ENCODE measurements around the gene GATAD1. TPM values are rescaled to one million over a fixed set of nuclear protein-coding genes. Genes with fewer than 3 reads are reported as not detected.

Gene GATAD1
- total and polyA plus RNA-seq, 2 of the 13 experiments (the other 11 are each of a cell fraction or from before 2014, with no cell fraction given): 20.6 to 42.1 TPM

DNA sequence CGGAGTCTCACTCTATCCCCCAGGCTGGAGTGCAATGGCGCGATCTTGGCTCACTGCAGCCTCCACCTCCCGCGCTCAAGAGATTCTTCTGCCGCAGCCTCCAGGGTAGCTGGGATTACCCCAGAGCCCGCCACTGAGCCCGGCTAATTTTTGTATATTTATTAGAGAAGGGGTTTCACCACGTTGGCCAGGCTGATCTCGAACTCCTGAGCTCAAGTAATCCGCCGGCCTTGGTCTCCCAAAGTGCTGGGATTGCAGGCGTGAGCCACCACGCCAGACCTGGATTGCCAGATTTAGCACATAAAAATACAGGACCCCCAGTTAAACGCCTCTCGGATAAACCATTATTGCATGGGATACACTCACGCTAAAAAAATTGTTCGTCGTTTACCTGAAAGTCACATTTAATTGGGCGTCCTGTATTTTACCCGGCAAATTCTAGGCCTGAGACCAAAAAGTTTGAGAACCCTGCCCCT lies 375 bp upstream of the GATAD1 start (continued):
- TF ChIP-seq, protein P1, sequence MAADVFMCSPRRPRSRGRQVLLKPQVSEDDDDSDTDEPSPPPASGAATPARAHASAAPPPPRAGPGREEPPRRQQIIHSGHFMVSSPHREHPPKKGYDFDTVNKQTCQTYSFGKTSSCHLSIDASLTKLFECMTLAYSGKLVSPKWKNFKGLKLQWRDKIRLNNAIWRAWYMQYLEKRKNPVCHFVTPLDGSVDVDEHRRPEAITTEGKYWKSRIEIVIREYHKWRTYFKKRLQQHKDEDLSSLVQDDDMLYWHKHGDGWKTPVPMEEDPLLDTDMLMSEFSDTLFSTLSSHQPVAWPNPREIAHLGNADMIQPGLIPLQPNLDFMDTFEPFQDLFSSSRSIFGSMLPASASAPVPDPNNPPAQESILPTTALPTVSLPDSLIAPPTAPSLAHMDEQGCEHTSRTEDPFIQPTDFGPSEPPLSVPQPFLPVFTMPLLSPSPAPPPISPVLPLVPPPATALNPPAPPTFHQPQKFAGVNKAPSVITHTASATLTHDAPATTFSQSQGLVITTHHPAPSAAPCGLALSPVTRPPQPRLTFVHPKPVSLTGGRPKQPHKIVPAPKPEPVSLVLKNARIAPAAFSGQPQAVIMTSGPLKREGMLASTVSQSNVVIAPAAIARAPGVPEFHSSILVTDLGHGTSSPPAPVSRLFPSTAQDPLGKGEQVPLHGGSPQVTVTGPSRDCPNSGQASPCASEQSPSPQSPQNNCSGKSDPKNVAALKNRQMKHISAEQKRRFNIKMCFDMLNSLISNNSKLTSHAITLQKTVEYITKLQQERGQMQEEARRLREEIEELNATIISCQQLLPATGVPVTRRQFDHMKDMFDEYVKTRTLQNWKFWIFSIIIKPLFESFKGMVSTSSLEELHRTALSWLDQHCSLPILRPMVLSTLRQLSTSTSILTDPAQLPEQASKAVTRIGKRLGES (CRISPR knock-in tag; IDR thresholded peaks at IDR 0.05; ENCODE audit: borderline replicate concordance): no peak
- TF ChIP-seq, protein P2, sequence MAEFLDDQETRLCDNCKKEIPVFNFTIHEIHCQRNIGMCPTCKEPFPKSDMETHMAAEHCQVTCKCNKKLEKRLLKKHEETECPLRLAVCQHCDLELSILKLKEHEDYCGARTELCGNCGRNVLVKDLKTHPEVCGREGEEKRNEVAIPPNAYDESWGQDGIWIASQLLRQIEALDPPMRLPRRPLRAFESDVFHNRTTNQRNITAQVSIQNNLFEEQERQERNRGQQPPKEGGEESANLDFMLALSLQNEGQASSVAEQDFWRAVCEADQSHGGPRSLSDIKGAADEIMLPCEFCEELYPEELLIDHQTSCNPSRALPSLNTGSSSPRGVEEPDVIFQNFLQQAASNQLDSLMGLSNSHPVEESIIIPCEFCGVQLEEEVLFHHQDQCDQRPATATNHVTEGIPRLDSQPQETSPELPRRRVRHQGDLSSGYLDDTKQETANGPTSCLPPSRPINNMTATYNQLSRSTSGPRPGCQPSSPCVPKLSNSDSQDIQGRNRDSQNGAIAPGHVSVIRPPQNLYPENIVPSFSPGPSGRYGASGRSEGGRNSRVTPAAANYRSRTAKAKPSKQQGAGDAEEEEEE (CRISPR knock-in tag; IDR thresholded peaks at IDR 0.05; ENCODE audit: borderline replicate concordance): no peak
- no peak for TF ChIP-seq MTA1 (CRISPR knock-in tag; IDR thresholded peaks at IDR 0.05; ENCODE audit: borderline replicate concordance)
- TF ChIP-seq, protein P3, sequence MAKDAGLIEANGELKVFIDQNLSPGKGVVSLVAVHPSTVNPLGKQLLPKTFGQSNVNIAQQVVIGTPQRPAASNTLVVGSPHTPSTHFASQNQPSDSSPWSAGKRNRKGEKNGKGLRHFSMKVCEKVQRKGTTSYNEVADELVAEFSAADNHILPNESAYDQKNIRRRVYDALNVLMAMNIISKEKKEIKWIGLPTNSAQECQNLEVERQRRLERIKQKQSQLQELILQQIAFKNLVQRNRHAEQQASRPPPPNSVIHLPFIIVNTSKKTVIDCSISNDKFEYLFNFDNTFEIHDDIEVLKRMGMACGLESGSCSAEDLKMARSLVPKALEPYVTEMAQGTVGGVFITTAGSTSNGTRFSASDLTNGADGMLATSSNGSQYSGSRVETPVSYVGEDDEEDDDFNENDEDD (CRISPR knock-in tag; IDR thresholded peaks at IDR 0.05; ENCODE audit: borderline replicate concordance): peak; percentile 68; the same call in 1 of the 2 replicates
- peak; percentile 54; the same call in 1 of the 2 replicates for TF ChIP-seq SMC3 (IDR thresholded peaks at IDR 0.05; ENCODE audit: low read length)
- TF ChIP-seq, protein P4, sequence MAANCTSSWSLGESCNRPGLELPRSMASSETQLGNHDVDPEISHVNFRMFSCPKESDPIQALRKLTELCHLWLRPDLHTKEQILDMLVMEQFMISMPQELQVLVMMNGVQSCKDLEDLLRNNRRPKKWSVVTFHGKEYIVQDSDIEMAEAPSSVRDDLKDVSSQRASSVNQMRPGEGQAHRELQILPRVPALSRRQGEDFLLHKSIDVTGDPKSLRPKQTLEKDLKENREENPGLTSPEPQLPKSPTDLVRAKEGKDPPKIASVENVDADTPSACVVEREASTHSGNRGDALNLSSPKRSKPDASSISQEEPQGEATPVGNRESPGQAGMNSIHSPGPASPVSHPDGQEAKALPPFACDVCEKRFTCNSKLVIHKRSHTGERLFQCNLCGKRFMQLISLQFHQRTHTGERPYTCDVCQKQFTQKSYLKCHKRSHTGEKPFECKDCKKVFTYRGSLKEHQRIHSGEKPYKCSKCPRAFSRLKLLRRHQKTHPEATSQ (CRISPR knock-in tag; IDR thresholded peaks at IDR 0.05; ENCODE audit: borderline replicate concordance): 0 out of 2 replicates have a peak, but pooled peaks have one; percentile 21
- TF ChIP-seq, protein P5, sequence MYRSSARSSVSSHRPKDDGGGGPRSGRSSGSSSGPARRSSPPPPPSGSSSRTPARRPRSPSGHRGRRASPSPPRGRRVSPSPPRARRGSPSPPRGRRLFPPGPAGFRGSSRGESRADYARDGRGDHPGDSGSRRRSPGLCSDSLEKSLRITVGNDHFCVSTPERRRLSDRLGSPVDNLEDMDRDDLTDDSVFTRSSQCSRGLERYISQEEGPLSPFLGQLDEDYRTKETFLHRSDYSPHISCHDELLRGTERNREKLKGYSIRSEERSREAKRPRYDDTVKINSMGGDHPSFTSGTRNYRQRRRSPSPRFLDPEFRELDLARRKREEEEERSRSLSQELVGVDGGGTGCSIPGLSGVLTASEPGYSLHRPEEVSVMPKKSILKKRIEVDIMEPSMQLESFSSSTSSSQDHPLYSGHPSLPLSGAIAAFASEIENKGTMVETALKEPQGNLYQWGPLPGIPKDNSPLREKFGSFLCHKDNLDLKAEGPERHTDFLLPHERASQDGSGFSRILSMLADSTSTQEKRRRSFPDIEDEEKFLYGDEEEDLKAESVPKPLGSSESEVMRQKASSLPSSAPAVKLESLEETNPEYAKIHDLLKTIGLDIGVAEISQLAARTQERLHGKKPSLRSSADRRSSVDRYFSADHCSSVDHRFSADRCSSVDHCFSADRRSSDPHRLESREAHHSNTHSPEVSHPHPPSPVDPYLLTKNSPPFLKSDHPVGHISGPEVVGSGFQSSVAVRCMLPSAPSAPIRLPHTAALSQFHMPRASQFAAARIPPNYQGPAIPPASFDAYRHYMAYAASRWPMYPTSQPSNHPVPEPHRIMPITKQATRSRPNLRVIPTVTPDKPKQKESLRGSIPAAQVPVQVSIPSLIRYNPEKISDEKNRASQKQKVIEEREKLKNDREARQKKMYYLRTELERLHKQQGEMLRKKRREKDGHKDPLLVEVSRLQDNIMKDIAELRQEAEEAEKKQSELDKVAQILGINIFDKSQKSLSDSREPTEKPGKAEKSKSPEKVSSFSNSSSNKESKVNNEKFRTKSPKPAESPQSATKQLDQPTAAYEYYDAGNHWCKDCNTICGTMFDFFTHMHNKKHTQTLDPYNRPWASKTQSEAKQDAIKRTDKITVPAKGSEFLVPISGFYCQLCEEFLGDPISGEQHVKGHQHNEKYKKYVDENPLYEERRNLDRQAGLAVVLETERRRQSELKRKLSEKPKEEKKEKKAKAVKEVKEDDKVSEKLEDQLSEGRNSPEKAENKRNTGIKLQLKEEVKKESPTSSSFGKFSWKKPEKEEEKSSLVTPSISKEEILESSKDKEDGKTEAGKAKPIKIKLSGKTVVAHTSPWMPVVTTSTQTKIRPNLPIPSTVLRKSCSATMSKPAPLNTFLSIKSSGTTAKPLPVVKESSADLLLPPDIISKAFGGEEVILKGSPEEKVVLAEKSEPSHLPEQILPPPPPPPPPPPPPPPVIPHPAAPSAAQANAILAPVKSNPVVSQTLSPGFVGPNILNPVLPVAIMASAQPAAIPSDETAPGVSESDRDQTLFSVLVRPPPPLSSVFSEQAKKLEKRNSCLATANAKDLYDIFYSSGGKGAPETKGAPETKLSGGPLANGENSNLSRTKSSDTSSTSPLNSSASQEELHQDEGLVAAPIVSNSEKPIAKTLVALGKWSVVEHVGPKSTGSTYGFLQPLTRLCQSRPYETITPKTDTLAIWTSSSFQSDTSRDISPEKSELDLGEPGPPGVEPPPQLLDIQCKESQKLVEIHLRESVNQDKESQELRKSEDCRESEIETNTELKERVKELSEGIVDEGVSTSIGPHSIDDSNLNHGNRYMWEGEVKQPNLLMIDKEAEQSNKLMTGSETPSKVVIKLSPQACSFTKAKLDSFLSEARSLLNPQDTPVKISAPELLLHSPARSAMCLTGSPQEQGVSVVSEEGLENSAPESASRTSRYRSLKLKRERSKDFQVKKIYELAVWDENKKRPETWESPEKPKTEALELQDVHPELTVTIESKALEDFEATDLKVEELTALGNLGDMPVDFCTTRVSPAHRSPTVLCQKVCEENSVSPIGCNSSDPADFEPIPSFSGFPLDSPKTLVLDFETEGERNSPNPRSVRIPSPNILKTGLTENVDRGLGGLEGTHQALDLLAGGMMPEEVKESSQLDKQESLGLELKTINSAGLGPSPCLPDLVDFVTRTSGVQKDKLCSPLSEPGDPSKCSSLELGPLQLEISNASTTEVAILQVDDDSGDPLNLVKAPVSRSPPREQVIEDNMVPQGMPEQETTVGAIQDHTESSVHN (CRISPR knock-in tag; IDR thresholded peaks at IDR 0.05): no peak
- TF ChIP-seq, protein P6, sequence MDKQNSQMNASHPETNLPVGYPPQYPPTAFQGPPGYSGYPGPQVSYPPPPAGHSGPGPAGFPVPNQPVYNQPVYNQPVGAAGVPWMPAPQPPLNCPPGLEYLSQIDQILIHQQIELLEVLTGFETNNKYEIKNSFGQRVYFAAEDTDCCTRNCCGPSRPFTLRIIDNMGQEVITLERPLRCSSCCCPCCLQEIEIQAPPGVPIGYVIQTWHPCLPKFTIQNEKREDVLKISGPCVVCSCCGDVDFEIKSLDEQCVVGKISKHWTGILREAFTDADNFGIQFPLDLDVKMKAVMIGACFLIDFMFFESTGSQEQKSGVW (CRISPR knock-in tag; IDR thresholded peaks at IDR 0.05; ENCODE audit: borderline replicate concordance): no peak
